Measurements from ENCODE around the gene TLE7.

TLE7 gene

DNA sequence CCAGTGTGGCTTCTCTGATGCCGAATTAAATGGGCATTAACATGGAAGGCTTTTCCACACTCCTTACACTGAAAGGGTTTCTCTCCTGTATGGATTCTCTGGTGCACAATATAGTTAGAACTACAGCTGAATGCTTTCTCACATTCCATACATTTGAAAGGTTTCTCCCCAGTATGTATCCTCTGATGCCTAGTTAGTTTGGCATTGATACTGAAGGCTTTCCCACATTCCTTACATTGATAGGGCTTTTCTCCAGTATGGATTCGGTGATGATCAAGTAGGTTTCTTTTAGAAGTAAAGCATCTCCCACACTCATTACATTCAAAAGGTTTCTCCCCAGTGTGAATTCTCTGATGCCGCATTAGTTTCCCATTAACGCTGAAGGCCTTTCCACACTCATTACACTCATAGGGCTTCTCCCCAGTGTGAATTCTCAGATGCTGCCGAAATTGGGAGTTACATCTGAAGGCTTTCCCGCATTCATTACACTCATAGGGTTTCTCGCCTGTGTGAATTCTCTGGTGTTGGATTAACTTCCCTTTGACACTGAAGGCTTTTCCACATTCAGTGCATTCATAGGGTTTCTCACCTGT lies 6.5 kb upstream of the TLE7 start:
- DNase-seq: no peak

DNA sequence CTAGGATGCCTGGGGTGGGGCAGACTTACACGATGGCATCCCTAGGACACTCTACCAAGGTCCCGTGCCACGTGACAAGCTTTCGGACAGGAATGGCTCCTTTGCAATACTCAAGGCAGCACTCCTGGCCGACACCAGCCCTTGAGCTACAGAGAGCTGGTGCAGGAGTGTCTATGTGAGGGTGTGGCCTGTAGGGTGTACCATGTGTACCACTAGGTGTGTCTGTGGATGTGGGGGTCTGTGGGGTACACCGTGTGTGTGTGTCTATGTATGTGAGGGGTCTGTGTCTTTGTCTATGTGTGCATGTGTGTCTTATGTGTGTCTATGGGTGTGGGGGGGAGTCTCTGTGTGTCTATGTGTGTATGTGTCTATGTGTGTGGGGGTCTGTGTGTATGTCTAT lies 1.9 kb upstream of the TLE7 start:
- no peak for DNase-seq

DNA sequence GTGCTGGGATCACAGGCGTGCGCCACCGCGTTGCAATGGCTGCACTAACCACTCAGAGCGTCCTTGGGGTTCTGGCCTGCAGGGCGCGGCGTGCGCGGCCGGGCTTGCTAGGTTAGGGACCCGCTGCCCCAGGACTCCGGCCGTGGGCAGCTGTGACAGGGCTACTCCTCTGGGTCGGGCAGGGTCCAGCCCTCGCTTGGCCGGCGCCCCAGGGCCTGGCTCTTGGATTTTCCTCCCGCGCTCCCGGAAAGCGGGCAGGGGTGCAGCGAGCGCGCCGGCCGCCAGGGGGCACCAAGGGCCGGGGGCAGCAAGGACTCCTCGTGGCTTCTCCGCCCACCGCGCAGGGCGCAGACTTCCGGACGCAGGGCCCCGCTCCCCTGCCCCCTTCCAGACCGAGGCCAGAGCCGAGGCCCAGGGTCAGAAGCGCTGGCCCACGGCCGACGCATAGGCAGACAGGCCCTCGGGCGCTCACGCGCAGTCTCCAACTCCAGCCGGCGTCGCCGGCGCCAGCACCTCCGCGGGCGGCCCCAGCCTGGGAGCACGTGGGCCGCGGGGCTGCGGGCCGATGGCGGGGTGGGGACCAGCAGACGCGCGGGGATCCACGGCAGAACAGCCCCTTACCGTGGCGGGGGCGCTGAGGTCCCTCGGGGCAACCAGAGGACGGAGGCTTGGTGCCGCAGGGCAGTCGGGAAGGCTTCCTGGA lies 355 bp downstream of the TLE7 start:
- DNase-seq: peak; percentile 23

GRCh38 chr16:71440669-71441347 lies 1.0 kb downstream of the TLE7 start:
- DNase-seq: peak; percentile 15

DNA sequence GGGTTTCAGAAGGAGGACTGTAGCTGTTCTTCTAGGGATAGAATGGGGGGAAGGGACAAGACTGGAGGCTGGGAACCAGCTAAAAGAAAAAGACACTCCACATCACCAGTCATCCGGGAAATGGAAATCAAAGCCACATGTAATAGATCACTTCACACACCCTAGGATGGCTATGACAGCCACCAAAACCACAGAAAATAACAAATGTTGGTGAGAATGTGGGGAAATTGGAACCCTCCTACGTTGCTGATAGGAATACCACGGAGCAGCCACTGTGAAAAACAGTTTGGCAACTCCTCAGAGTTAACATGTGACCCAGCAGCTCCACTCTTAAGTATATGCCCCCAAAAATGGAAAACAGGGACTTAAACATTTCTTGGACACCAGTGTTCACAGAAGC lies 2.3 kb downstream of the TLE7 start:
- DNase-seq: no peak

GRCh38 chr16:71436473-71436872 lies 5.4 kb downstream of the TLE7 start:
- no peak for DNase-seq

DNA sequence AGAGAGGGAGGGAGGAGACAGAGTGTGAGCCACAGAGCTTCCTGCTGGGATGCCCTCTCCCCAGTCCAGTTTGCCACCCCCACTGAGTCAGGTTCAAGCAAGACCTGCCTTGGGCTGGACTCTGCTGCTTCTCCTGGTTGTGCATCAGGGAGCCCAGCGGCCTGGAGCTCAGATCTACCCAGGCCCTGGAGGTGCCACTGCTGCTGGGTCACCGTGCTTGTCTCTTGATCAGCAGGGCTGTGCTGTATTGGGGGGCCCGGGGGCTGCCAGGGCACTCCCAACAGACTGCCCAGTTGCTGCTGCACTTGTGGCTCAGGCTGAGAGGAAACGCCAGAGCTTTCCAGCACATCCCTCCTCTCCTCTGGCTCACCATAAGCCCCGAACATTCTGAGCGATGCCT lies 8.9 kb downstream of the TLE7 start:
- DNase-seq: no peak

DNA sequence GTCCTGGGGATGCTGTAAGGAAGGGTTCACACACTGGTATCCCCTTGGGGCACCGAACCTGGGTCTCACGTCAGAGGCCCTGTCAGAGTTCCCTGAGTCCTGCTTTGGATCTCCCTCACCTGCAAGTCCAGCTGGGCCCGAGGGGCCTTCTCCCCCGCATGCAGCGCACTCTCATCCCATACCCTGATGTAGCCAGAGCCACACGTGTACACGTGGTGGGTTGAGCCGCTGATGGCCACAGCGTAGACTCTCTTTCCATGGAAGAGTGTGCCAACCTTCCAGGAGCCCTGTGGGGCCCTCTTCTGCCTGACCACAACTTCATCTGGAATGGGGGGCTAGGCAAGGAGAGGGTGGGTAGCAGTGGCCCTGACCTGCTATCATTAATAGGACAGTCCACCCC lies 9.9 kb downstream of the TLE7 start:
- DNase-seq: no peak

DNA sequence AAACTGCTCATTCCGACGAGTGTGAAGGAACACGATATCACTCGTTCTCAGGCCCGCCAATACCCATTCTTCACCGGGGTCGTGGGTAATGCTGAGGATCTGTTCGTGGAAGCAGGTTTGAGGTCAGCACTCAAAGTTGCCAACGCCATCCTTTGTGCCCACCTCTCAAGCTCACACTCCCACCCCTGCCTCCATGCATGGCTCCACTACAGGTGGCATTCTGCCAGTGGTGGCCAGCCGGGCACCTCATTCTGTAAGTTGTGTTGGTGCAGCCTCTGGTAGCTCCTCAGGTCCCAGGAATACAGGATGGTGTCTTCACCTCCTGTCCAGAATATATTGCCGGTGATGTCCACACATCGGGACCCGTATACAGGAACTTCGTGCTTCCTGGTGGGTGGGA lies 10.7 kb downstream of the TLE7 start:
- no peak for DNase-seq

- DNase-seq: no peak
Measured at GRCh38 chr16:71430744-71431143, 11.1 kb downstream of the TLE7 start.

DNA sequence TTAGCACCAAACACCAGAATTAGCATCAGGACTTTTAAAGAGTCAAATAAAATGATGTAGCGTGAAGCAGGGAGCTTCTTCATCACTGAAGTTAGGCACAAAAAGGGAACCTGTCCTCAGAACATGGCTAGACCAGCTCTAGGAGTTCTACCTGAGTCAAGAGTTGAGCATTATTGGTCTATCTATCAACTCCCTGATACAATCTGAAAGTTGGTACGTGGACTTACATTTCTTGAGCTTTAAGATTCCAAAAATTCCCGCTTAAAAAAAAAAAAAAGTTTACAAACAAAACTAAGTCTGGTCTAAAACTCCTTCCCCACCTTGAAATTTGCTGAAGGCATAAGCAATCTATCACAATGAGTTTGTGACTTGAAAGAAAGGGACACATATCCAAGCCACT lies 12.3 kb downstream of the TLE7 start:
- no peak for DNase-seq

DNA sequence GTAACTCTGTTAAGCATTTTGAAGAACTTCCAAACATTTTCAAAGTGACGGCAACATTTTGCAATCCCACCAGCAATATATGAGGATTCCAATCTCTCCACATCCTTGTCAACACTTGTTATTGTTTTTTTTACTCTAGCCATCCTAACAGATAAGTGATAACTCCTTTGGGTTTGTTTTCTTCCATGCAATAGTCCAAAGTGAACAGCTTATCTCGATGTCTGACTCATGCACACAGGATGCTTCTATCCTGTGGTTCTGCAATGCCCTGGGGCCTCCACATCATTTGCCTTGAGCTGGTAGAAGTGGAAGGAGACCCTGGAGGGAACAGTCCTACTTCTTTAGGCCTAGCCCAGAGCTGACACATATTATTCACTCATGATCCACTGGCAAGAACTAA lies 13.0 kb downstream of the TLE7 start:
- no peak for DNase-seq

DNA sequence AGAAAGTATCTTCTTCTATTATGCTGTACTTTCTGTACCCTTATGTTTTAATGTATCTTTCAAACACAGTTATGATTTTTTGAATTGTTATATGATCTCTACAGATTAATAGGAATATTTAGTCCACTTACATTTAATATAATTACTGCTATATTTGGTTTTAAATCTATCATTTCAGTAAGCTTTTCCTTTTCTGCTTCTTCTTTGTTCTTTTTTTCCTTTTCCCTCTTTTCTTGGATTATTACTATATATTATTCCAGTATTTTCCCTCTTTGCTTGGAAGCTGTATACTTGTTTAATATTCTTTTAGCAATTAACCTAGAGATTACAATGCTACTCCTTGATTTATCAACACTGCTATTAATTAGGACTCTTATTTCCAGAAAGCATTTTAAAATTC lies 13.5 kb downstream of the TLE7 start:
- no peak for DNase-seq

DNA sequence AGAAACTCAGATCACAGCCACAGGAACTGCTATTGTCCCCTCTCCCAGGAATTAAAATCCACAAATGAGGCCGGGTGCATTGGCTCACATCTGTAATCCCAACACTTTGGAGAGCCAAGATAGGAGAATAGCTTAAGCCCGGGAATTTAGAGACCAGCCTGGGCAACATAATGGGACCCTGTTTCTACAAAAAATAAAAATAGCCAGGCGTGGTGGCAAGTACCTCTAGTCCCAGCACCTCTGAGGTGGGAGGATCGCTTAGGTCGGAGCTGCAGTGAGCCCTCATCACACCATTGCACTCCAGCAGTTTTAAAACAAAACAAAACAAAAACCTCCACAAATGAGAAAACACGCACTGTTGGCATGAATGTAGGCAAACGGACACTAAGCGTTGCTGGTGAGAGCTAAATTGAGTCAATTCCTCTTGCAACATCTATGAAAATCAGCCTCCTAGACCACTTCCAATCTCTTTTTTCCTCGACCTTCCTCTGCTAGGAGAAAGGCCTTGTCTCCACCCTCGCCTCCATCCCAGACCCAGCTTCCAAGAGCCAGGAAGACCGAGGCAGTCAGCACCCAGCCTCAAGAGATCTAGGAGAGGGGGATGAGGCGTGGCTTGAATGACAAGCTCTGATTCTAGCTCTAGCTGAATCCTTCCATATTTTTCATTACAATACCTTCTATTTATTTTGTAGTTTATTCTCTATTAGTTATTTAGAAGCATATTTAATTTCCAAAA lies 14.8 kb downstream of the TLE7 start:
- no peak for DNase-seq

GRCh38 chr16:71426069-71426879 lies 15.6 kb downstream of the TLE7 start:
- peak; percentile 62 for DNase-seq

DNA sequence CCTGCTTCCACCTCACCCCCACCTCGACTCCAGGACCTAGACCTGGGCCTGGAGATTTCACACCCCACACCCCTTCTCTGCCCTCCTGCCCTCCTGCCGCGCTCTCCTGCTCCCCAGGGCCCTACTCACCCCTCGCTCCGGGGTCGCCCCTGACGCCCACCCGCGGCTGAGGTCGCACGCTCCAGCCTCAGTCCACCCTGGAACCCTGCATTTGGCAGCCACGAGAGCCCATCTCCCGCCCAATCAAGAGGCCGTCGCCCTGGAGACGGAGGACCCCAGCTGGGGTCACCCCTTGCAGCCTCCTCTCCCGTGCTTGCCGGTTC lies 16.1 kb downstream of the TLE7 start:
- no peak for DNase-seq

- no peak for DNase-seq
Measured at GRCh38 chr16:71424626-71425025, 17.2 kb downstream of the TLE7 start.

GRCh38 chr16:71423865-71424264 lies 18.0 kb downstream of the TLE7 start:
- DNase-seq: no peak

- no peak for DNase-seq
Measured at GRCh38 chr16:71423016-71423415, 18.8 kb downstream of the TLE7 start.

- DNase-seq: peak; percentile 32
Measured at GRCh38 chr16:71421911-71422310, 19.9 kb downstream of the TLE7 start.

DNA sequence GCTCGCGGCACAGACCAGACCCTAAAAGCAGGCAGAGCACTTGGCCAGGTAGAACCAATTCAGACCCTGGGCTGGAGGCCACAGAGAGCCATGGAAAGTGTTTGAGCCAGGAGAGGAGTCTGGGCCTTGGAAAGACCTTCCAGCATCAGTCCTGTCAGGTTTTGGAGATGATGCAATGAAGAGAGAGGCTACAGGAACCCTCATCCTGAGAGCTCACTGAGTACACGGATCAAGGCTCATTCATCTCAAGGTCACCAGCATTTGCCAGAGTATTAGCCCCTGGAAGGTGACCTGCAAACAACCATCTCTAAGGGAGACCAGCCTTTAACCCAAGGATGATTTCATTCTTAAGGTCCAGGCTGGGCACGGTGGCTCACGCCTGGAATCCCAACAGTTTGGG lies 27.8 kb downstream of the TLE7 start:
- DNase-seq: no peak

- DNase-seq: no peak
Measured at GRCh38 chr16:71413341-71413740, 28.5 kb downstream of the TLE7 start.

All from stimulated activated CD4-positive, alpha-beta T cell treated with anti-CD3 and anti-CD28 coated beads, Interleukin-1b, Interleukin-23, amount 100 ng/mL, for 48 hours (primary cell).